ENCODE data around the gene VCL.

DNA sequence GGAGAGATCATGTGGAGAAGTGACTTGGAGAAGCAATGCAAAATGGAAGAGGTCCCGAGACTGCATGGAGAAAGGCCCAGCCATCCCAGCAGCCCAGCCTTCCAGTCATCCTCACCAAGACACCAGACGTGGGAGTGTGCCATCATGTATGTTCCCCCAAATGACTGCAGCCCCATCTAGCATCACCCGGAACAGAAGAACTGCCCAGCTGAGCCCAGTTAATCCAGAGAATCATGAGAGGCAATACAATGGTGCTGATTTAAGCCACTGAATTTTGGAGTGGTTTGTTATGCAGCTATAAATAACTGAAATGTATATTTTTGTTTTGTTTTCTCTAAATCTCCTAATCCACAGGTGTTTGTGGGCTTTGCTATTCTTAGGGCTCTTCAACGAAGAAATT lies 22.5 kb upstream of the VCL start:
- no peak for TF ChIP-seq POLR2A (IDR thresholded peaks at IDR 0.05)
- TF ChIP-seq, protein P1, sequence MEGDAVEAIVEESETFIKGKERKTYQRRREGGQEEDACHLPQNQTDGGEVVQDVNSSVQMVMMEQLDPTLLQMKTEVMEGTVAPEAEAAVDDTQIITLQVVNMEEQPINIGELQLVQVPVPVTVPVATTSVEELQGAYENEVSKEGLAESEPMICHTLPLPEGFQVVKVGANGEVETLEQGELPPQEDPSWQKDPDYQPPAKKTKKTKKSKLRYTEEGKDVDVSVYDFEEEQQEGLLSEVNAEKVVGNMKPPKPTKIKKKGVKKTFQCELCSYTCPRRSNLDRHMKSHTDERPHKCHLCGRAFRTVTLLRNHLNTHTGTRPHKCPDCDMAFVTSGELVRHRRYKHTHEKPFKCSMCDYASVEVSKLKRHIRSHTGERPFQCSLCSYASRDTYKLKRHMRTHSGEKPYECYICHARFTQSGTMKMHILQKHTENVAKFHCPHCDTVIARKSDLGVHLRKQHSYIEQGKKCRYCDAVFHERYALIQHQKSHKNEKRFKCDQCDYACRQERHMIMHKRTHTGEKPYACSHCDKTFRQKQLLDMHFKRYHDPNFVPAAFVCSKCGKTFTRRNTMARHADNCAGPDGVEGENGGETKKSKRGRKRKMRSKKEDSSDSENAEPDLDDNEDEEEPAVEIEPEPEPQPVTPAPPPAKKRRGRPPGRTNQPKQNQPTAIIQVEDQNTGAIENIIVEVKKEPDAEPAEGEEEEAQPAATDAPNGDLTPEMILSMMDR (IDR thresholded peaks at IDR 0.05) = no peak
